ENCODE results near the gene CPEB1. TPM values are rescaled to one million over a fixed set of nuclear protein-coding genes. Genes with fewer than 3 reads are reported as not detected.

CPEB1 gene
- total and polyA plus RNA-seq, 2 of the 13 experiments (the other 11 are each of a cell fraction or from before 2014, with no cell fraction given) = 0.03 to 0.07 TPM

GRCh38 chr15:82613747-82614146, 33.4 kb downstream of the CPEB1 start:
- DNase-seq (ENCODE audit: low spot score) (no peak), ATAC-seq (no peak), FAIRE-seq (no peak)
- Histone ChIP-seq H3K9ac (ENCODE audit: insufficient read depth, low read depth, low read length) (no peak overlapping the region), H2AFZ (ENCODE audit: low read length) (no peak overlapping the region), H3K4me1 (ENCODE audit: insufficient read depth, low read length) (no peaks in the 10 kb centered on the region), H3K27ac (ENCODE audit: extremely low read length, insufficient read depth, low read length) (no peak overlapping the region), H3K4me3 (replicated peaks in 1 of 3; ENCODE audit: insufficient read depth in 1 of 3, low read depth in 2 of 3, low read length in 3 of 3) (no peak overlapping the region), H3K9me3 (ENCODE audit: low read length) (no peaks in the 10 kb centered on the region), H3K79me2 (ENCODE audit: insufficient read depth, low read length) (no peaks in the 10 kb centered on the region), H3K36me3 (replicated peaks in 1 of 2; ENCODE audit: control insufficient read depth in 1 of 2, insufficient read depth in 2 of 2, low read length in 2 of 2) (no peaks in the 10 kb centered on the region), H3K27me3 (ENCODE audit: control insufficient read depth in 1 of 2, insufficient read depth in 2 of 2, low read length in 2 of 2) (peaks cover 0 to 10% of the 10 kb centered on the region in 2 experiments; a peak in 3 of 5 replicates), H4K20me1 (ENCODE audit: insufficient read depth, low read length) (no peaks in the 10 kb centered on the region), H3K4me2 (ENCODE audit: low read depth, low read length) (no peak overlapping the region)
- ChIA-PET POLR2A (no interaction called here), CTCF (ENCODE audit: low intra/inter-chr PET ratio, low total read pairs) (no interaction called here)
- in situ Hi-C loops (cut with HindIII; ENCODE audit: extremely low pct_ligation_motif_present, low pct_unique_long_range_greater_than_20kb) = no loop called here
- TF ChIP-seq ZNF263 (CRISPR knock-in tag; IDR thresholded peaks at IDR 0.05) = no peak
- TF ChIP-seq YY1 (IDR thresholded peaks at IDR 0.05; ENCODE audit: insufficient read depth, insufficient replicate concordance, low read depth, low read length) = no peak
- no peak for TF ChIP-seq FOXK1 (CRISPR knock-in tag; IDR thresholded peaks at IDR 0.05; ENCODE audit: borderline replicate concordance, low read depth)
- no peak for TF ChIP-seq RNF219 (CRISPR knock-in tag; IDR thresholded peaks at IDR 0.05)
- TF ChIP-seq ARHGAP35 (CRISPR knock-in tag; IDR thresholded peaks at IDR 0.05; ENCODE audit: borderline replicate concordance) = no peak
- TF ChIP-seq THAP8 (CRISPR knock-in tag; IDR thresholded peaks at IDR 0.05; ENCODE audit: borderline replicate concordance) = no peak
- TF ChIP-seq FOXM1 (CRISPR knock-in tag; IDR thresholded peaks at IDR 0.05) = no peak
- no peak for TF ChIP-seq TSC22D2 (CRISPR knock-in tag; IDR thresholded peaks at IDR 0.05; ENCODE audit: borderline replicate concordance)
- no peak for TF ChIP-seq ZNF678 (CRISPR knock-in tag; IDR thresholded peaks at IDR 0.05)
- no peak for TF ChIP-seq KDM2A (CRISPR knock-in tag; IDR thresholded peaks at IDR 0.05; ENCODE audit: borderline replicate concordance, low read depth)
- 6% methylated on average over 3 of the region's 12 CpGs for WGBS (ENCODE audit: low lambda C conversion rate)
- BruUV-seq (replicated peaks) = no TSS peak
- intact Hi-C loops (cut with micrococcal nuclease; ENCODE audit: unreplicated experiment) = no loop called here

Data from HepG2 (cell line).